HUES48 (cell line): ENCODE measurements around the gene CYB561A3.

Source experiments
- H3K27ac ChIP-seq: one replicate; pipeline ENCODE4 v1.7.0; 2013; ENCODE audit warnings: low read depth, low read length, inconsistent platforms
- H3K27me3 ChIP-seq: 2 replicates; pipeline ENCODE4 v1.6.1; 2013; ENCODE audit warnings: mild to moderate bottlenecking, low read length; ENCODE audit not compliant: control insufficient read depth, insufficient read depth
- H3K36me3 ChIP-seq: 2 replicates; pipeline ENCODE4 v1.6.1; 2013; ENCODE audit warnings: low read length; ENCODE audit not compliant: control insufficient read depth, insufficient read depth
- H3K4me1 ChIP-seq: 2 replicates; pipeline ENCODE4 v1.6.1; 2013; ENCODE audit warnings: mild to moderate bottlenecking, low read length; ENCODE audit not compliant: control insufficient read depth, insufficient read depth
- H3K4me3 ChIP-seq: 2 replicates; pipeline ENCODE4 v1.5.1; 2013; ENCODE audit warnings: mild to moderate bottlenecking, low read depth, low read length
- H3K9ac ChIP-seq: 2 replicates; pipeline ENCODE4 v1.6.1; 2013; ENCODE audit warnings: mild to moderate bottlenecking, low read depth, low read length, moderate library complexity
- H3K9me3 ChIP-seq: 2 replicates; pipeline ENCODE4 v1.6.1; 2013; ENCODE audit warnings: low read length; ENCODE audit not compliant: control insufficient read depth, insufficient read depth

CYB561A3 gene

GRCh38 chr11:61342207-61342803 is 19.4 kb downstream of the CYB561A3 start:
- no peak overlapping the region for H3K4me3 ChIP-seq
- no peak overlapping the region for H3K9ac ChIP-seq
- no peaks in the 10 kb centered on the region for H3K4me1 ChIP-seq
- peaks cover 8% of the 10 kb centered on the region; the same call in 1 of the 2 replicates for H3K36me3 ChIP-seq
- H3K27me3 ChIP-seq: no peaks in the 10 kb centered on the region
- H3K27ac ChIP-seq: no peak overlapping the region
- H3K9me3 ChIP-seq: no peaks in the 10 kb centered on the region

- H3K9me3 ChIP-seq: no peaks in the 10 kb centered on the region
- no peak overlapping the region for H3K9ac ChIP-seq
- peaks cover 8% of the 10 kb centered on the region; the same call in 1 of the 2 replicates for H3K36me3 ChIP-seq
- H3K27ac ChIP-seq: no peak overlapping the region
- H3K4me3 ChIP-seq: no peak overlapping the region
- H3K4me1 ChIP-seq: no peaks in the 10 kb centered on the region
- H3K27me3 ChIP-seq: no peaks in the 10 kb centered on the region
Observed at GRCh38 chr11:61341706-61342105, 20.0 kb downstream of the CYB561A3 start.

GRCh38 chr11:61340979-61341378 is 20.7 kb downstream of the CYB561A3 start:
- no peak overlapping the region for H3K4me3 ChIP-seq
- peaks cover 4% of the 10 kb centered on the region; the same call in 1 of the 2 replicates for H3K4me1 ChIP-seq
- no peak overlapping the region for H3K27ac ChIP-seq
- H3K9me3 ChIP-seq: no peaks in the 10 kb centered on the region
- H3K27me3 ChIP-seq: no peaks in the 10 kb centered on the region
- peaks cover 8% of the 10 kb centered on the region; the same call in 1 of the 2 replicates for H3K36me3 ChIP-seq
- no peak overlapping the region for H3K9ac ChIP-seq

- Histone ChIP-seq H3K4me3 (no peak overlapping the region), H3K4me1 (peaks cover 13% of the 10 kb centered on the region), H3K27me3 (no peaks in the 10 kb centered on the region), H3K27ac (no peak overlapping the region), H3K36me3 (peaks cover 5% of the 10 kb centered on the region; the same call in 1 of the 2 replicates), H3K9me3 (no peaks in the 10 kb centered on the region), H3K9ac (no peak overlapping the region)
Observed at GRCh38 chr11:61339490-61339878, 22.2 kb downstream of the CYB561A3 start.

GRCh38 chr11:61338783-61339489 is 22.7 kb downstream of the CYB561A3 start:
- H3K9ac ChIP-seq: no peak overlapping the region
- no peaks in the 10 kb centered on the region for H3K9me3 ChIP-seq
- no peaks in the 10 kb centered on the region for H3K27me3 ChIP-seq
- H3K4me3 ChIP-seq: no peak overlapping the region
- H3K4me1 ChIP-seq: peaks cover 14% of the 10 kb centered on the region
- H3K27ac ChIP-seq: no peak overlapping the region
- peaks cover 3% of the 10 kb centered on the region; the same call in 1 of the 2 replicates for H3K36me3 ChIP-seq

- Histone ChIP-seq H3K27ac (no peak overlapping the region), H3K9me3 (no peaks in the 10 kb centered on the region), H3K4me3 (no peak overlapping the region), H3K4me1 (peaks cover 18% of the 10 kb centered on the region), H3K36me3 (peaks cover 3% of the 10 kb centered on the region; the same call in 1 of the 2 replicates), H3K27me3 (no peaks in the 10 kb centered on the region), H3K9ac (no peak overlapping the region)
Observed at GRCh38 chr11:61337706-61338470, 23.8 kb downstream of the CYB561A3 start.

GRCh38 chr11:61336171-61336935 is 25.3 kb downstream of the CYB561A3 start:
- H3K27ac ChIP-seq: peak overlapping the region; percentile 71
- H3K27me3 ChIP-seq: no peaks in the 10 kb centered on the region
- H3K4me1 ChIP-seq: peaks cover 26% of the 10 kb centered on the region
- 0 out of 2 replicates have a peak overlapping the region, but pooled peaks have one; percentile 9 for H3K9ac ChIP-seq
- no peaks in the 10 kb centered on the region for H3K9me3 ChIP-seq
- no peak overlapping the region for H3K4me3 ChIP-seq
- peaks cover 3% of the 10 kb centered on the region; the same call in 1 of the 2 replicates for H3K36me3 ChIP-seq

- H3K9ac ChIP-seq: no peak overlapping the region
- peaks cover 26% of the 10 kb centered on the region for H3K4me1 ChIP-seq
Observed at GRCh38 chr11:61335355-61335710, 26.3 kb downstream of the CYB561A3 start.

GRCh38 chr11:61334434-61335354 is 27.0 kb downstream of the CYB561A3 start:
- H3K36me3 ChIP-seq: peaks cover 17% of the 10 kb centered on the region
- H3K27ac ChIP-seq: peak overlapping the region; percentile 43
- no peaks in the 10 kb centered on the region for H3K27me3 ChIP-seq
- no peak overlapping the region for H3K4me3 ChIP-seq
- peaks cover 26% of the 10 kb centered on the region for H3K4me1 ChIP-seq
- H3K9ac ChIP-seq: no peak overlapping the region
- H3K9me3 ChIP-seq: no peaks in the 10 kb centered on the region

More at GRCh38 chr11:61335355-61335710, 26.3 kb downstream of the CYB561A3 start:
- H3K27ac ChIP-seq: no peak overlapping the region
- no peak overlapping the region for H3K4me3 ChIP-seq
- no peaks in the 10 kb centered on the region for H3K9me3 ChIP-seq
- H3K27me3 ChIP-seq: no peaks in the 10 kb centered on the region
- peaks cover 10% of the 10 kb centered on the region; the same call in 1 of the 2 replicates for H3K36me3 ChIP-seq
